Left ventricle myocardium inferior (tissue), 1 donor: ENCODE data around the gene ZNF837. TPM values are rescaled to one million over a fixed set of nuclear protein-coding genes. Genes with fewer than 3 reads are reported as not detected.
"Not testable (repeated sequence)": the region's sequence is repeated elsewhere in the genome, so short reads cannot be mapped to it uniquely, and the experiment has no call there.

Experiments used
- DNase-seq: peaks from one replicate; pipeline ENCODE4 v3.0.0-alpha.2; 2020
- H3K27ac ChIP-seq: fragments of 200-600 bp; replicated peaks from 2 replicates; pipeline ENCODE4 v1.8.0; 2021
- H3K27me3 ChIP-seq: fragments of 200-600 bp; 2 replicates; pipeline ENCODE4 v1.8.0; 2021; ENCODE audit warnings: low read depth
- H3K36me3 ChIP-seq: fragments of 200-600 bp; 2 replicates; pipeline ENCODE4 v1.8.0; 2021
- H3K4me1 ChIP-seq: fragments of 200-600 bp; 2 replicates; pipeline ENCODE4 v1.8.0; 2021
- H3K4me3 ChIP-seq: fragments of 200-600 bp; 2 replicates; pipeline ENCODE4 v1.8.0; 2021; ENCODE audit warnings: mild to moderate bottlenecking, moderate library complexity
- H3K9me3 ChIP-seq: fragments of 200-600 bp; replicated peaks from 2 replicates; pipeline ENCODE4 v1.8.0; 2021
- intact Hi-C: fragments of 100-400 bp; cut with micrococcal nuclease; formaldehyde crosslinking; loops from one replicate; pipeline ENCODE4 v1.11.0; 2022
- total RNA-seq: library from RNA; stranded (reverse); fragmentation: NEBNext Ultra II Directional; extraction: Animal tissue kit (Norgen Biotek cat#: 25700); gene quantifications from one replicate; pipeline ENCODE4 v1.2.1, GENCODE V29; 2021
- TF ChIP-seq, protein P1 (sequence below): fragments of 200-600 bp; IDR thresholded peaks from 2 replicates; pipeline ENCODE4 v1.8.0; 2021; ENCODE audit warnings: antibody characterized with exemption, mild to moderate bottlenecking, borderline replicate concordance
- donor health status: DM: no; HTN: yes; CAD: no; lungs with severe emphysema.

The ZNF837 gene
- total RNA-seq, 1 donor from 2014 or later: 0.19 TPM

DNA sequence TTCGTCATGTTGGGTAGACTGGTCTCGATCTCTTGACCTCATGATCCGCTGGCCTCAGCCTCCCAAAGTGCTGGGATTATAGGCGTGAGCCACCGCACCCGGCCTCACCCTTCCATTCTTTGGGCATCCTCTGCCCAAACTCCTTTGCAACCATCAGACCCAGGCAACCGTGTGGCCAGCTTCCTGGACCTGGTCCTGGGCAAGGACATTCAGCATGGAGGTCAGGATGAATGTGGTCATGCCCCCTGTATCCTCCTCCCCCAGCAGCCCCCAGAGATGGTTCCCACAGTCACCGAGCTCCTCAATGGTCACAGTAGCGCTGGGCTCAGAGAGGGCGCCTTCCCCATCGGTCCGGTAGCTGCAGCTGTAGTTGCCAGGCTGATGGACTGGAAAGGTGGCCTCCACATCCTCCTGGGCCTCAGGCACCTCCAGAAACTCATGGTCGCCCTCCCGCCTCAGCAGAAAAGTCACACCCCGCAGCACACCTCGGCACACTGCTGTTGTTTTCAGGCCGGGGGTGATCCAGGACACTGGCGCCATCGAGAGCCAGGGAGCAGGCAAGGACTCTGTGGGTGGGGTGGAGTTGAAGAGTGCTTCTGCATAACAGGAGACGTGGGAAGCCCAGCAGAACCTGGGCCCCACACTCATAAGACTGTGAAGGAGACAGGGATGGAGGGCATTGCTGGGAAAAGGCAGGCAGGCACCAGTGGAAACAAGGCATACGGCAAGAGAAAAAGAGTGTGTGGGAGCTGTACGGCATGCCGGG, 28.7 kb downstream of the ZNF837 start:
- Histone ChIP-seq H3K4me3 (no peak overlapping the region), H3K27ac (no peak overlapping the region), H3K9me3 (no peaks in the 10 kb centered on the region), H3K36me3 (no peaks in the 10 kb centered on the region), H3K4me1 (peaks cover 48% of the 10 kb centered on the region), H3K27me3 (peaks cover 100% of the 10 kb centered on the region)
- intact Hi-C loops: no loop called here
- no peak for DNase-seq
- TF ChIP-seq, protein P1, sequence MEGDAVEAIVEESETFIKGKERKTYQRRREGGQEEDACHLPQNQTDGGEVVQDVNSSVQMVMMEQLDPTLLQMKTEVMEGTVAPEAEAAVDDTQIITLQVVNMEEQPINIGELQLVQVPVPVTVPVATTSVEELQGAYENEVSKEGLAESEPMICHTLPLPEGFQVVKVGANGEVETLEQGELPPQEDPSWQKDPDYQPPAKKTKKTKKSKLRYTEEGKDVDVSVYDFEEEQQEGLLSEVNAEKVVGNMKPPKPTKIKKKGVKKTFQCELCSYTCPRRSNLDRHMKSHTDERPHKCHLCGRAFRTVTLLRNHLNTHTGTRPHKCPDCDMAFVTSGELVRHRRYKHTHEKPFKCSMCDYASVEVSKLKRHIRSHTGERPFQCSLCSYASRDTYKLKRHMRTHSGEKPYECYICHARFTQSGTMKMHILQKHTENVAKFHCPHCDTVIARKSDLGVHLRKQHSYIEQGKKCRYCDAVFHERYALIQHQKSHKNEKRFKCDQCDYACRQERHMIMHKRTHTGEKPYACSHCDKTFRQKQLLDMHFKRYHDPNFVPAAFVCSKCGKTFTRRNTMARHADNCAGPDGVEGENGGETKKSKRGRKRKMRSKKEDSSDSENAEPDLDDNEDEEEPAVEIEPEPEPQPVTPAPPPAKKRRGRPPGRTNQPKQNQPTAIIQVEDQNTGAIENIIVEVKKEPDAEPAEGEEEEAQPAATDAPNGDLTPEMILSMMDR: no peak

DNA sequence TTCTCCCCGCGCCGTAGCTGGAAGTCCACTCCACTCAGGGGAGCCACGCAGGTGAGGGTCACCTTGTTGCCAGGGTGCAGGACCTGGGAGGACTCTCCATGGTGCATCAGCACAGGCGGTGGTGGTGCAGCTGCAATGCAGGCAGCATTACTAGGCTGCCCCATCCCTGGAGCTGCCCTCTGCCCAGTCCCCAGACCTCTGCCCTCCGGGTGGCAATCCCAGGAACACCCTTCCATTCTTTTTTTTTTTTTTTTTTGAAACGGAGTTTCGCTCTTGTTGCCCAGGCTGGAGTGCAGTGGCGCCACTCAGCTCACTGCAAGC, 29.3 kb downstream of the ZNF837 start:
- Histone ChIP-seq H3K4me1 (peaks cover 48% of the 10 kb centered on the region), H3K27me3 (peaks cover 100% of the 10 kb centered on the region), H3K4me3 (no peak overlapping the region), H3K27ac (no peak overlapping the region), H3K36me3 (no peaks in the 10 kb centered on the region), H3K9me3 (no peaks in the 10 kb centered on the region)
- DNase-seq: no peak
- intact Hi-C loops: no loop called here
- TF ChIP-seq, protein P1: no peak

DNA sequence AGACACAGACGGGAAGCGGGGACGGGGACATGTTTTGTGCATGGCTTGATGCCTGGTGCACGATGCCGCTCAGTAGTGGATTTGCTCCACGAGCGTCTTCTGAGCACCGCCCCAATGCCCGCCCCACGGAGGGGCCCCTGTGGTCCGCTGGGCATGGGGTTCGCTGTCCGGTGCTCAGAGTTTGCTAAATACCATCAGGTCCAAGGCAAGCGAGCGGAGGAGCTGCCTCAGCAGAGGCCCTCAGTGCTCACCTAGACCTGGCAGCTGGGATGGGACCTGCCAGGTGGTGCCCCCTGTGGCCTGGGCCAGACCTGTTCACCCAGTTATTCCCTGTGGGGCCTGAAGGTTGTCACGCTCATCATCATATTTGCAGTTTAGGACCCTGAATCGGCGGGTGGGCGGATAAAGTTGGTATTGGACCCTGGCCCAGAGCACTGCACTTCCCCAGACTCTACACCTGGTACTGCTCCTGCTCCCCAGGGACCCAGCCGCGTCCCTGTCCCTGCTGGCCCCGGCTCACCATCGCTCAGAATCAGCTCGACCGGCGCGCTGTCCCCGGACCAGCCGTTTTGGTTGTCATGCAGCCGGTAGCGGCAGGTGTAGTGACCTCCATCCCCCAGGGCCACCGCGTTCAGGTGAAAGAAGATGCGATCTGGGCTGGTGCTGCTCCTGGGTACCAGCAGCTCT, 29.8 kb downstream of the ZNF837 start:
- no peak overlapping the region for H3K27ac ChIP-seq
- intact Hi-C loops: no loop called here
- TF ChIP-seq, protein P1: no peak
- no peaks in the 10 kb centered on the region for H3K9me3 ChIP-seq
- H3K36me3 ChIP-seq: no peaks in the 10 kb centered on the region
- DNase-seq: no peak
- H3K4me1 ChIP-seq: peaks cover 43% of the 10 kb centered on the region
- H3K27me3 ChIP-seq: peaks cover 100% of the 10 kb centered on the region
- peak overlapping the region; percentile 45 for H3K4me3 ChIP-seq

DNA sequence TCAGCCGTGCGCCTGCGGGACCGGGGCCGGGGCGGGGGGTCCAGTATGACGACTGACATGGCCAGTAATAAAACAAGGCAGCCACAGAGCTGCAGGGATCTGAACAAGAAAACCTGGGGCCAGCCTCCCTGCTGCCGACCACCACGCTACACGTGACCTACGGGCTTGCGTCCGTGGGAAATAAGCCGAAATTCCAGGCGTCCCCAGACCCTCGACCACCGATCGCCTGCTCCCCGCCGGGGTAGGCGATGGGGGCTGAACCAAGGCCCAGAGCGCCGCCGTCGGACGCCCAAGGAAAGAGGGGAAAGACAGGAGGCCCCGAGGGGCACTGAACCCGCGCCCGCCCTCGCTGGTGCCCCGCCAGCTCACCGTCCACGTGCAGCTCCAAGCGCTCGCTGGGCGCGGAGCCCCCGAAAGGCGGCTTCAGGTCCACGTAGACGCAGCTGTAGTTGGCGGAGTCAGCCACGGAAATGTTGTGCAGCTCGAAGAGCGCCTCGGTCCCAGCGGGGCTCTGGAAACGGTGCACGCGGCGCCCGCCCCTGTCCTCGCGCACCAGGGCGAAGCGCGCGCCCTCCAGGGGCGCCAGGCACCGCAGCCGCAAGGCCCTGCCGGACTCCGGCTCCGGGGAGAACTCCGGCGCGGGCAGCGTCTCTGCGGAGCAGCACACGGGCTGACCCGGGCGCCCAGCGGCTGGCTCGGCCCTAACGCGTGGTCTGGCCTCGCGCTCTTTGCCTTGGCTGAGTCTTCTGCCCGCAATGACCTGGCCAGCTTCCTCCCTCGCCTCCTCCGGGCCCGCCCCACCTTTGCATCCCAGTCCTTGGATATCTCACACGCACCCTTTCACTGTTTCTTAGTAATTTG, 30.6 kb downstream of the ZNF837 start:
- TF ChIP-seq, protein P1: peak; percentile 23
- intact Hi-C loops: no loop called here
- H3K36me3 ChIP-seq: no peaks in the 10 kb centered on the region
- H3K4me3 ChIP-seq: peak overlapping the region; percentile 45
- H3K27ac ChIP-seq: no peak overlapping the region
- DNase-seq: no peak
- H3K27me3 ChIP-seq: peaks cover 100% of the 10 kb centered on the region
- H3K4me1 ChIP-seq: peaks cover 36% of the 10 kb centered on the region
- no peaks in the 10 kb centered on the region for H3K9me3 ChIP-seq

DNA sequence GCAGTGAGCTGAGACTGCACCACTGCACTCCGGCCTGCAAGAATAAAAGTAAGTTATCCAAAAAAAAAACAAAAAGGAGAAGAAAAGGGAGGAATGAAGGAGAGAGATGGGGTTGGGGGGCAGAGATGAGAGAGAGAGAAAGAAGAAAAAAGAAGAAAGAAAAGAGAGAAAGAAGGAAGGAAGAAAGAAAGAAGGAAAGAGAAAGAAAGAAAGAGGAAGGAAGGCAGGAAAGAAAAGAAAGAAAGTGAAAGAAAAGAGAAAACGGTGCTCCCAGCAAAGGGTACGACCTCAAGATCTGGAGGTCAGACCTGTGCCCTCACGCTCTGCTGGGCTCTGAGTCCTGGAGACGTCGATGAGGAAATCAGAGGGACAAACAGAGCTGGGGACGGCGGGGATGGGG, 31.2 kb downstream of the ZNF837 start:
- DNase-seq: no peak
- H3K27me3 ChIP-seq: peaks cover 100% of the 10 kb centered on the region
- intact Hi-C loops: no loop called here
- no peaks in the 10 kb centered on the region for H3K36me3 ChIP-seq
- TF ChIP-seq, protein P1: no peak
- no peak overlapping the region for H3K27ac ChIP-seq
- H3K9me3 ChIP-seq: no peaks in the 10 kb centered on the region
- H3K4me1 ChIP-seq: peaks cover 36% of the 10 kb centered on the region
- peak overlapping the region; percentile 45 for H3K4me3 ChIP-seq

DNA sequence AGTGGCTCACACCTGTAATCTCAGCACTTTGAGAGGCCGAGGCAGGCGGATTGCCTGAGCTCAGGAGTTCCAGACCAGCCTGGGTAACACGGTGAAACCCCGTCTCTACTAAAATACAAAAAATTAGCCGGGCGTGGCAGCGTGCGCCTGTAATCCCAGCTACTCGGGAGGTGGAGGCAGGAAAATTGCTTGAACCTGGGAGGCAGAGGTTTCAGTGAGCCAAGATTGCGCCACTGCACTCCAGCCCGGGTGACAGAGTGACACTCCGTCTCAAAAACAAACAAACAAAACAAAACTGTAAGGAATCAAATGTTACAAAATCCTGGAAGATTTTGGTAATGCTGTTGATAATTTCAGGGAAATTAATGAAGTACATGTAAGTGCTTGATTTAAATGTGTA, 32.8 kb downstream of the ZNF837 start:
- H3K9me3 ChIP-seq, DNase-seq, intact Hi-C loops, H3K36me3 ChIP-seq: not testable (repeated sequence)
- Histone ChIP-seq H3K4me1 (peaks cover 36% of the 10 kb centered on the region), H3K27me3 (peaks cover 88% of the 10 kb centered on the region), H3K4me3 (peak overlapping the region; percentile 72), H3K27ac (peak overlapping the region; percentile 75)
